ENCODE measurements around the gene GNAQ.

GNAQ gene

DNA sequence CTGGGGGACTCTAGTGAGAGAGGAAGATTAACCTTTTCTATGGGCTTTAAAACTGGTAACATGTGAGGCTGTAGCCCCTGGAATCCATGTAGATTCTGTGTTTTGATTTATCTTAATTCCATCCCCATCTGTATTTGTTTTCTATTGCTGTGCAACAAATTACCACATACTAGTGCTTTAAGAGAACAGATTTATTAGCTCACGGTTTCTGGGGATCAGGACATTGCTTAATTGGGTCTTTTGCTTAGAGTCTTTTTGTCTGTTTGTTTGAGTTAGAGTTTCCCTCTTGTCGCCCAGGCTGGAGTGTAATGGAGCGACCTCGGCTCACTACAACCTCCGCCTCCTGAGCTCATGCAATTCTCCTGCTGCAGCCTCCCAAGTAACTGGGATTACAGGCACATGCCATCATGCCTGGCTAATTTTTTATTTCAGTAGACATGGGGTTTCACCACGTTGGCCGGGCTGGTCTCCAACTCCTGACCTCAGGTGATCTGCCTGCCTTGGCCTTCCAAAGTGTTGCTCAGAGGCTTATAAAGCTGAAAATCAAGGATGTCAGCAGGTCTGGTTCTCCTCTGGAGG, 353.6 kb downstream of the GNAQ start:
- no peak for DNase-seq

- DNase-seq, result no peak
These were observed 354.2 kb downstream of the GNAQ start for GRCh38 chr9:77677397-77677796.

DNA sequence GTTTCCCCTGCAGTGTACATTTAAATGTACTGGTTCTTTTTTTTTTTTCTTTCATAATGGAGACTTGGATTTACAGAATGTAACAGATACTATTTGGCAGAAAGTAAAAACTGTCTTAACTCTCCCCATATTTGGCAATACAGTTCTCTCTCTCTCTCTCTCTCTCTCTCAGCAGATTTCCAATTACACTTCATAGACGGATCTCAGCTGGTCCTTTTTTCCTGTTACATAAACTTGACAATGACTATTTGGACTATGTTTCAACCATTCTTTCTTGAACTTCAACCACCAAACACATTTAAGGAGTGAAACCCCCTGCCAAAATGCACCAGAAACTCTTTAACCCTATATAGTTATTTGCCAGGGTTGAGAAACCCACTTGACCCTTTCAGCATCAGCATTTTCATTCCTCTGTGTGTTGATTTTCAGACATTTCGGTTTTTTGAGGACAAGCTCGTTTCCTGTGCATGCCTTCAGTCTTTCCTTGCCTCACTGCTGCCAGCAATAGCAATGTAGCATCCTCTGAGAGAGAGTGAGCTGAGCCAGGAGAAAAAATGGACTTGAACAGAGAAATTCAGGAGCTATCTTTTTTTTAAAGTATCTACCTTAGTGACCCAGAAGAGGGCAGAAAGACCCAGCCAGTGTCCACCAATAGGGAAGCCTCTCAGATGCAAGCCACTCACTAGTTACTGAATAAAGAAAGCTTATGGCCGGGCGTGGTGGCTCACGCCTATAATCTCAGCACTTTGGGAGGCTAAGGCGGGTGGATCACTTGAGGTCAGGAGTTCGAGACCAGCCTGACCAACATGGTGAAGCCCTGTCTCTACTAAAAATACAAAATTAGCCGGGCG, 357.4 kb downstream of the GNAQ start:
- DNase-seq, result no peak

DNA sequence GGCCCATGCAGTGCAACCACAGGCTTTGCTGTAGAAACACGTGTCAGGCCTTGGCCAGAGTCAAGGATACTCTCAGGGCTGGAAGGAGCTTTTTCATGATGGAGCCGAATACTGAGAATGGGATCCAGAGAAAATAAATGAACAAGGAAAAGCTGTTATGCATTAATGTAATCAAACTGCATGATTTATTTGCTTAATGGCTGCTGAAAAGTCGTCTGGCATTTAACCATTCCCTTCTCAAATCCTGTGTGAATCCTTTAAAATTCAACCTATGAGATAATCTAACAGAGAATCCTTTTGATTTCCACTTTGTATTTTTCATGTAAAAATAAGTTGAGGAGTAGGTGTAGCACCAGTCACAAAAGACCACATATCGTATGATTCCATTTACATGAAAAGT, 359.4 kb downstream of the GNAQ start:
- no peak for DNase-seq

DNA sequence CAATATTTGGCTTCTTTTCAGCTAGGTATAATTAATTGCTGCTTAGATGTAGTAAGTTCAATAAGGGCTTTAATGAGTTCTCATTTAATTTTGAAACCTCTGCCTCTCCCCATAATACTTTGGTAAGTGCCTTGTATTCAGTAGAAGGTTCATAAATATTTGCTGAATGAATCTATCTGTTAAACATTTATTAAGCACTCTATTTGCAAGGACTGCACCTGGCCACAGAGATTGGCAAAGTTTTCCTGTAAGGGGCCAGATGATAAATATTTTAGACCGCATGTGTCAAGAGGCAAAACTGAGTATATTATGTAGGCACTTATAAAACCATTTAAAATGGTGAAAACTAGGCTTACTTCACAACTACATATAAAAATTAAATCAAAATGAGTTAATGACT, 364.5 kb downstream of the GNAQ start:
- no peak for DNase-seq

All from NCI-H2029 (cell line).